NCI-H2081 (cell line): Measurements from ENCODE around the gene SUGCT.
"Not testable (repeated sequence)": the region's sequence is repeated elsewhere in the genome, so short reads cannot be mapped to it uniquely, and the experiment has no call there.

Source experiments
- DNase-seq, 2 experiments: peaks; one replicate each; lab custom pipeline; 2025; lab: John Stamatoyannopoulos, UW

Gene SUGCT

GRCh38 chr7:40139891-40140290 lies 5.1 kb downstream of the SUGCT start:
- not testable (repeated sequence) for DNase-seq

- not testable (repeated sequence) for DNase-seq
Measured at GRCh38 chr7:40141916-40142315, 7.1 kb downstream of the SUGCT start.

GRCh38 chr7:40145596-40146130 lies 10.9 kb downstream of the SUGCT start:
- not testable (repeated sequence) for DNase-seq

- no peak for DNase-seq
Measured at GRCh38 chr7:40147371-40148246, 12.8 kb downstream of the SUGCT start.

- not testable (repeated sequence) for DNase-seq
Measured at GRCh38 chr7:40148247-40148580, 13.4 kb downstream of the SUGCT start.

- DNase-seq = no peak
Measured at GRCh38 chr7:40148671-40149070, 13.9 kb downstream of the SUGCT start.

- DNase-seq = no peak
Measured at GRCh38 chr7:40151504-40151903, 16.7 kb downstream of the SUGCT start.

GRCh38 chr7:40156988-40157387 lies 22.2 kb downstream of the SUGCT start:
- no peak for DNase-seq

GRCh38 chr7:40162516-40162915 lies 27.7 kb downstream of the SUGCT start:
- no peak for DNase-seq

GRCh38 chr7:40165216-40165615 lies 30.4 kb downstream of the SUGCT start:
- peak in 1 of 2 experiments; percentile 18 for DNase-seq

GRCh38 chr7:40167291-40167690 lies 32.5 kb downstream of the SUGCT start:
- DNase-seq = no peak

GRCh38 chr7:40168266-40168665 lies 33.5 kb downstream of the SUGCT start:
- not testable (repeated sequence) for DNase-seq

GRCh38 chr7:40173121-40173520 lies 38.3 kb downstream of the SUGCT start:
- not testable (repeated sequence) for DNase-seq

GRCh38 chr7:40175256-40175655 lies 40.5 kb downstream of the SUGCT start:
- not testable (repeated sequence) for DNase-seq

- DNase-seq = no peak
Measured at GRCh38 chr7:40175725-40176510, 41.1 kb downstream of the SUGCT start.

- DNase-seq = no peak
Measured at GRCh38 chr7:40177071-40177470, 42.3 kb downstream of the SUGCT start.

- no peak for DNase-seq
Measured at GRCh38 chr7:40182452-40182851, 47.6 kb downstream of the SUGCT start.

GRCh38 chr7:40186586-40186985 lies 51.8 kb downstream of the SUGCT start:
- no peak for DNase-seq

- no peak for DNase-seq
Measured at GRCh38 chr7:40192036-40192435, 57.2 kb downstream of the SUGCT start.

GRCh38 chr7:40194745-40195144 lies 59.9 kb downstream of the SUGCT start:
- no peak for DNase-seq

- DNase-seq = no peak
Measured at GRCh38 chr7:40197527-40197926, 62.7 kb downstream of the SUGCT start.

GRCh38 chr7:40199076-40199802 lies 64.4 kb downstream of the SUGCT start:
- DNase-seq = no peak
